ENCODE data around the gene CPNE6. TPM values are rescaled to one million over a fixed set of nuclear protein-coding genes. Genes with fewer than 3 reads are reported as not detected.
A peak's percentile ranks its signal among the peaks of the same experiment; 100 is the strongest.

CPNE6 gene
- total and polyA plus RNA-seq, 2 of the 8 experiments (the other 6 are each of a cell fraction or from before 2014, with no cell fraction given): 0.05 TPM; not detected in 1

- TF ChIP-seq KDM1A (IDR thresholded peaks at IDR 0.05; ENCODE audit: borderline replicate concordance, low read length) (no peak), TEAD4 (IDR thresholded peaks at IDR 0.05; ENCODE audit: low read depth, low read length) (peak; percentile 36; the same call in 1 of the 2 replicates), HDAC2 (IDR thresholded peaks at IDR 0.05; ENCODE audit: borderline replicate concordance in 1 of 2, low read depth in 2 of 2, low read length in 2 of 2) (peak; percentile 72 to 80; a peak in 1 of 4 replicates), ASH2L (IDR thresholded peaks at IDR 0.05; ENCODE audit: low read length) (peak; percentile 79), ZNF274 (IDR thresholded peaks at IDR 0.05; ENCODE audit: borderline replicate concordance, extremely low read depth, low read length) (no peak), JUND (IDR thresholded peaks at IDR 0.05; ENCODE audit: low read length) (no peak), NRF1 (IDR thresholded peaks at IDR 0.05; ENCODE audit: low read depth, low read length) (peak; percentile 27; the same call in 1 of the 2 replicates), BACH1 (IDR thresholded peaks at IDR 0.05; ENCODE audit: low read length) (peak; percentile 85), SAP30 (IDR thresholded peaks at IDR 0.05; ENCODE audit: insufficient read depth, insufficient replicate concordance, low read length) (no peak), RFX5 (IDR thresholded peaks at IDR 0.05; ENCODE audit: borderline replicate concordance, low read depth, low read length) (no peak), TCF12 (IDR thresholded peaks at IDR 0.05; ENCODE audit: low read depth, low read length) (no peak), EP300 (IDR thresholded peaks at IDR 0.05; ENCODE audit: borderline replicate concordance in 1 of 2, low read depth in 2 of 2, low read length in 2 of 2) (peak in 1 of 2 experiments; percentile 25; a peak in 1 of 3 replicates), CTBP2 (IDR thresholded peaks at IDR 0.05; ENCODE audit: borderline replicate concordance, insufficient read depth, insufficient read length, low read length) (no peak), MAFK (IDR thresholded peaks at IDR 0.05; ENCODE audit: low read depth, low read length) (no peak), CBX8 (IDR thresholded peaks at IDR 0.05; ENCODE audit: borderline replicate concordance, low read depth, low read length) (no peak), PHF8 (conservative IDR thresholded peaks at IDR 0.05; ENCODE audit: low read depth, low read length) (peak; percentile 52), TBP (IDR thresholded peaks at IDR 0.05; ENCODE audit: low read depth, low read length) (no peak; the same call in 1 of the 2 replicates), CTCF (IDR thresholded peaks at IDR 0.05; ENCODE audit: control extremely low read depth in 1 of 3, insufficient read depth in 1 of 3, low read depth in 1 of 3, low read length in 3 of 3) (no peak), CBX5 (IDR thresholded peaks at IDR 0.05; ENCODE audit: low read depth, low read length) (no peak), TAF1 (IDR thresholded peaks at IDR 0.05; ENCODE audit: low read depth, low read length) (no peak; the same call in 1 of the 2 replicates), SRF (IDR thresholded peaks at IDR 0.05; ENCODE audit: low read depth, low read length) (no peak)
These were observed 19.3 kb upstream of the CPNE6 start, which contains the start of gene CARMIL3 (continued) for GRCh38 chr14:24051789-24052655.

Measured in H1 (cell line).